ENCODE data around the gene HELT. TPM values are rescaled to one million over a fixed set of nuclear protein-coding genes. Genes with fewer than 3 reads are reported as not detected.
"Not testable (repeated sequence)": the region's sequence is repeated elsewhere in the genome, so short reads cannot be mapped to it uniquely, and the experiment has no call there.

Gene HELT, protein sequence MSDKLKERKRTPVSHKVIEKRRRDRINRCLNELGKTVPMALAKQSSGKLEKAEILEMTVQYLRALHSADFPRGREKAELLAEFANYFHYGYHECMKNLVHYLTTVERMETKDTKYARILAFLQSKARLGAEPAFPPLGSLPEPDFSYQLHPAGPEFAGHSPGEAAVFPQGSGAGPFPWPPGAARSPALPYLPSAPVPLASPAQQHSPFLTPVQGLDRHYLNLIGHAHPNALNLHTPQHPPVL
- total RNA-seq: not detected
- polyA plus RNA-seq (ENCODE audit: insufficient read length in 2 of 2): not detected
- long read RNA-seq, donor 1: 0 reads
- long read RNA-seq, donor 2: 0 reads
- long read RNA-seq, donor 3: 0 reads
- long read RNA-seq, donor 4: 0 reads

DNA sequence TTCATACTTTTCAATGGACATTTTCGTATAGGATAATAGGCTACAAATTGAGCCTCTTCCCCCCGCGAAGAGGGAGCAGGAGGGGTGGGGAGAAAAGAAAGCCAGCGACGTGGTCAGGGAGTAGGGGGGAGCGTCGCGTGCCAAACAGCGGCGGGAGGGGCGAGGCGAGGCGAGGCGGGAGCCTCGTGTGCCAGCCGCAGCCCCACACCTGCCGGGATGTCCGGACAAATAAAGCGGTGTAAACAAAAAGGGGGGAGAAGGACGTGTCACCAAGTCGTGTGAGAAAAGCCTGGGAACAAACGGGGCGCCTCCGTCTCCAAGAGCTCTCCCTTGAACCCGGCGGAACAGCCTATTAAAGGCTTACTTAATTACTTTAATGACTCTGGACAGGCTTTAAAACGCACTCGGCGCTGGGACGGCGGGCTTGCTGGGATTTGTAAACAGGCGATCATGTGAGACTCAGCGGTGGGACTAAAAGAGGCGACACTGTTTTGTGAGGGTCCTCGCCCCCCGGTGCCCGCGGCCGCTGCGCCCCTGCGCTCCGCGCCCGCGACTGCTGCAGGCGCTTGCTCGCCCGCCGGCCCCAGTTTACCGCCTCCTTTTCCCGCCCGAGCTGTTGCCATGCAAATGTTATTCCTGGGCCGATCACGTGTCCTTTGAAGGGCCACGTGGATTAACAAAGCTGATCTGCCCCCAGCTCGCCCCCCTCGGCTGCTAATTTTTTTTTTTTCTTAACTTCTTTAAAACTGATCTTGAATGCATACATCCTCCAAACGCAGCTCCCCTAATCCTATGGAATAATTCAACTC, at the start of gene HELT:
HELT (plus strand) TSS at position 527 of the 809 bp plus-strand sequence. CDS start 439 bp downstream, outside the sequence.
- H3K27ac ChIP-seq (ENCODE audit: low read depth, low read length): no peak within 1 kb of the TSS
- H3K9me3 ChIP-seq (ENCODE audit: control insufficient read depth, insufficient read depth, low read length): no peaks in the 10 kb centered on the region
- no peak within 1 kb of the TSS for H3K4me3 ChIP-seq (ENCODE audit: low read depth, low read length)
- H3K36me3 ChIP-seq (ENCODE audit: control insufficient read depth, insufficient read depth, low read length): no peaks in the 10 kb centered on the region
- DNase-seq (ENCODE audit: low read depth in 4 of 6, low spot score in 6 of 6): peak in 1 of 6 donors; percentile 22
- peaks cover 99% of the 10 kb centered on the region for H3K27me3 ChIP-seq (ENCODE audit: control insufficient read depth, insufficient read depth, low read length)
- peaks cover 38% of the 10 kb centered on the region for H3K4me1 ChIP-seq (ENCODE audit: control insufficient read depth, insufficient read depth, low read length)
- WGBS (ENCODE audit: insufficient coverage): under 1% methylated on average over 57 of the region's 58 CpGs

DNA sequence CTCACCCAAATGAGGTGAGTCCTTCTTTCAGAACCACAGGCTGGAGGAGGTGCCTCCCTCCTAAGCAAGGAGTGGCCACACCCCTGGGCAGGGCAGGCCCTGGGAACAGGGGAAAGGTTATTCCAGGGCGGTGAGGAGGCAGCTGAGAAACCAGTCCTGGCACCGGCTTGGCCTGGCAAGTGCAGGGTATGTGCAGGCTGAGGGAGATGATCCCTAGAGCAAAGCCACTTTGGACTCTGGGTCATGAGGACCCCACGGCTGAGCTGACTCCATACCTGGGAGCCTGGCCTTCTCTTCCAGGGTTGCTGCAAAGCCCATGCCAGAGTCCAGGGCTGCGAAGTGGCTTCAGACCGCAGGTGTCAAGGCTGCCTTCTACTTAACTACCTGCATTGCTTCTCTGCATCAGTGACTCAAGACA, 49.5 kb upstream of the HELT start:
- H3K9me3 ChIP-seq (ENCODE audit: control insufficient read depth, insufficient read depth, low read length): peaks cover 2% of the 10 kb centered on the region
- H3K4me3 ChIP-seq (ENCODE audit: low read depth, low read length): no peak overlapping the region
- no peaks in the 10 kb centered on the region for H3K27me3 ChIP-seq (ENCODE audit: control insufficient read depth, insufficient read depth, low read length)
- H3K36me3 ChIP-seq (ENCODE audit: control insufficient read depth, insufficient read depth, low read length): no peaks in the 10 kb centered on the region
- DNase-seq (ENCODE audit: low read depth in 4 of 6, low spot score in 6 of 6): no peak
- H3K4me1 ChIP-seq (ENCODE audit: control insufficient read depth, insufficient read depth, low read length): no peaks in the 10 kb centered on the region
- 86% methylated on average over 5 of the region's 5 CpGs for WGBS (ENCODE audit: insufficient coverage)
- no peak overlapping the region for H3K27ac ChIP-seq (ENCODE audit: low read depth, low read length)

DNA sequence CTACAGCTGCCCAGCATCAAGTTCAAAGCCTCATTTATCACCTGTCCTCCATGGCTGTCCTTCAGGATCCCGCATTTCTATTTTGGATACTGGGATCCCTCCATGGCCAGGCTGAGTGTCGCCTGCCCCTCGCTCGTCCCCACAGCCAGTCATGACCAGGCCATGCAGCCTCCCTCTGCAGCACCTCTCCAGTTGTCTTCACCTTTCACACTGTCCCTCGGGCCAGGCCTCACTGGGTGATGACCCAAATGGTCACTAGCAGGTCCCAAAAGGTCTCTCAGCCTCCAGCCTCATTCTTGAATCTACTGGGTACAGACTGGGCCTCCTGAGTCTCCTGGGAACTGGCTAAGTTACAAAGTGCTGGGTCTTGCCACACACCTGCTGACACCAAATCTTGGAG, 48.7 kb upstream of the HELT start:
- H3K27me3 ChIP-seq (ENCODE audit: control insufficient read depth, insufficient read depth, low read length): no peaks in the 10 kb centered on the region
- WGBS (ENCODE audit: insufficient coverage): 94% methylated on average over 4 of the region's 5 CpGs
- peaks cover 2% of the 10 kb centered on the region for H3K9me3 ChIP-seq (ENCODE audit: control insufficient read depth, insufficient read depth, low read length)
- DNase-seq (ENCODE audit: low read depth in 4 of 6, low spot score in 6 of 6): no peak
- no peak overlapping the region for H3K4me3 ChIP-seq (ENCODE audit: low read depth, low read length)
- H3K27ac ChIP-seq (ENCODE audit: low read depth, low read length): no peak overlapping the region
- no peaks in the 10 kb centered on the region for H3K36me3 ChIP-seq (ENCODE audit: control insufficient read depth, insufficient read depth, low read length)
- no peaks in the 10 kb centered on the region for H3K4me1 ChIP-seq (ENCODE audit: control insufficient read depth, insufficient read depth, low read length)

DNA sequence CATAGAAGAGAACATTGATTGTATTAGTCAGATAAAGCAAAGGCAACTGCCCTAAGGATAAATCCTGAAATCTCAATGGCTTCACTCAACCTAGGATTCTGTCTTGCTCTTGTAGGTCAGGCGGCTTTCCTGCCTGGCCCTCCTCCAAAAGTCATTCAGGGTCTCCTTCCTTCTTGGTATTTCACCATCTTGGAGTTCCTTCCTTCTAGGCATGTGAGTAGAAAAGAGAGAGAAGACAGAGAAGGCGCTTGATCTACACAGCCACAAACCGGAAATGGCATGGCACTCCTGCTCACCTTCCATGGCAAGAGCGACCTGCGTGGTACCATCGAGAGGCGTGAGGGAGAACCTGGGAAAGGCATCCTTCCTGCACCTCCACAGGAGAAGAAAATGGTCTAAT, 45.3 kb upstream of the HELT start:
- no peak overlapping the region for H3K27ac ChIP-seq (ENCODE audit: low read depth, low read length)
- H3K4me1 ChIP-seq (ENCODE audit: control insufficient read depth, insufficient read depth, low read length): no peaks in the 10 kb centered on the region
- 100% methylated on average over 5 of the region's 7 CpGs for WGBS (ENCODE audit: insufficient coverage)
- H3K27me3 ChIP-seq (ENCODE audit: control insufficient read depth, insufficient read depth, low read length): no peaks in the 10 kb centered on the region
- H3K36me3 ChIP-seq (ENCODE audit: control insufficient read depth, insufficient read depth, low read length): no peaks in the 10 kb centered on the region
- H3K4me3 ChIP-seq (ENCODE audit: low read depth, low read length): no peak overlapping the region
- no peak for DNase-seq (ENCODE audit: low read depth in 4 of 6, low spot score in 6 of 6)
- peaks cover 2% of the 10 kb centered on the region for H3K9me3 ChIP-seq (ENCODE audit: control insufficient read depth, insufficient read depth, low read length)

DNA sequence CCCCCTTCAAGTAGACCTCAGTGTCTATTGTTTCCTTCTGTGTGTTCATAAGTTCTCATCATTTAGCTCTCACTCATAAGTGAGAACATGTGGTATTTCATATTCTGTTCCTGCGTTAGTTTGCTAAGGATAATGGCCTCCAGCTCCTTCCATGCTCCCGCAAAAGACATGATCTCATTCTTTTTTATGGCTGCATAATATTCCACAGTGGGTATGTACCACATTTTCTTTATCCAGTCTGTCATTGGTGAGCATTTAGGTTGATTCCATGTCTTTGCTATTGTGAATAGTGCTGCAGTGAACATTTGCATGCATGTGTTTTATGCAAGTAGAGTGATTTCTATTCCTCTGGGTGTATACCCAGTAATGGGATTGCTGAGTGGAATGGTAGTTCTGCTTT, 41.9 kb upstream of the HELT start:
- H3K36me3 ChIP-seq (ENCODE audit: control insufficient read depth, insufficient read depth, low read length); H3K4me3 ChIP-seq (ENCODE audit: low read depth, low read length); DNase-seq (ENCODE audit: low read depth in 4 of 6, low spot score in 6 of 6); H3K27me3 ChIP-seq (ENCODE audit: control insufficient read depth, insufficient read depth, low read length); H3K27ac ChIP-seq (ENCODE audit: low read depth, low read length); H3K9me3 ChIP-seq (ENCODE audit: control insufficient read depth, insufficient read depth, low read length); H3K4me1 ChIP-seq (ENCODE audit: control insufficient read depth, insufficient read depth, low read length): not testable (repeated sequence)
- no CpG with 5 or more reads among the region's 2 CpGs for WGBS (ENCODE audit: insufficient coverage)

- H3K4me3 ChIP-seq (ENCODE audit: low read depth, low read length): no peak overlapping the region
- no peaks in the 10 kb centered on the region for H3K36me3 ChIP-seq (ENCODE audit: control insufficient read depth, insufficient read depth, low read length)
- no peaks in the 10 kb centered on the region for H3K9me3 ChIP-seq (ENCODE audit: control insufficient read depth, insufficient read depth, low read length)
- WGBS (ENCODE audit: insufficient coverage): 63% methylated on average over 1 of the region's 3 CpGs
- DNase-seq (ENCODE audit: low read depth in 4 of 6, low spot score in 6 of 6): no peak
- no peaks in the 10 kb centered on the region for H3K4me1 ChIP-seq (ENCODE audit: control insufficient read depth, insufficient read depth, low read length)
- no peaks in the 10 kb centered on the region for H3K27me3 ChIP-seq (ENCODE audit: control insufficient read depth, insufficient read depth, low read length)
- H3K27ac ChIP-seq (ENCODE audit: low read depth, low read length): no peak overlapping the region
These were observed 40.5 kb upstream of the HELT start for GRCh38 chr4:184977747-184978146.

DNA sequence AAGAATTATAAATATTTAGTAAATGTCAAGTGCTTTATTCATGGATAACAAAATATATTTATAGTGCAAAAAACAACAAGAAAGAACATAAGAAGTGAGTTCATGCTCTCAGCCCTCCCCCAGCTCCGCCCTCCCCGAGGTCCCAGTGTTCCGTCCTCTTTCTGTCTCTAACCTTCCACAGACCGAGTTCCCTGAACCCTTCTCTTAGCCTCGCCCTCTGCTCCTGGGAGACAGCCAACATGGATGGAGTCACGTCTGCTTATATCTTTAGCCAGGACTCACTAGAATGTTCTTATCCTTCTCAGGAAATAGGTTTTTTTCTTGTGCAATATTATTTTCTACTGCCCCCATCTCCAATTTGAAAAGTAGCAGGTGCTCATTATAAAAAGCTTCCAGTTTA, 40.1 kb upstream of the HELT start:
- H3K4me3 ChIP-seq (ENCODE audit: low read depth, low read length): no peak overlapping the region
- H3K27me3 ChIP-seq (ENCODE audit: control insufficient read depth, insufficient read depth, low read length): no peaks in the 10 kb centered on the region
- WGBS (ENCODE audit: insufficient coverage): 87% methylated on average over 5 of the region's 6 CpGs
- DNase-seq (ENCODE audit: low read depth in 4 of 6, low spot score in 6 of 6): no peak
- H3K36me3 ChIP-seq (ENCODE audit: control insufficient read depth, insufficient read depth, low read length): no peaks in the 10 kb centered on the region
- no peak overlapping the region for H3K27ac ChIP-seq (ENCODE audit: low read depth, low read length)
- peaks cover 4% of the 10 kb centered on the region for H3K4me1 ChIP-seq (ENCODE audit: control insufficient read depth, insufficient read depth, low read length)
- no peaks in the 10 kb centered on the region for H3K9me3 ChIP-seq (ENCODE audit: control insufficient read depth, insufficient read depth, low read length)

DNA sequence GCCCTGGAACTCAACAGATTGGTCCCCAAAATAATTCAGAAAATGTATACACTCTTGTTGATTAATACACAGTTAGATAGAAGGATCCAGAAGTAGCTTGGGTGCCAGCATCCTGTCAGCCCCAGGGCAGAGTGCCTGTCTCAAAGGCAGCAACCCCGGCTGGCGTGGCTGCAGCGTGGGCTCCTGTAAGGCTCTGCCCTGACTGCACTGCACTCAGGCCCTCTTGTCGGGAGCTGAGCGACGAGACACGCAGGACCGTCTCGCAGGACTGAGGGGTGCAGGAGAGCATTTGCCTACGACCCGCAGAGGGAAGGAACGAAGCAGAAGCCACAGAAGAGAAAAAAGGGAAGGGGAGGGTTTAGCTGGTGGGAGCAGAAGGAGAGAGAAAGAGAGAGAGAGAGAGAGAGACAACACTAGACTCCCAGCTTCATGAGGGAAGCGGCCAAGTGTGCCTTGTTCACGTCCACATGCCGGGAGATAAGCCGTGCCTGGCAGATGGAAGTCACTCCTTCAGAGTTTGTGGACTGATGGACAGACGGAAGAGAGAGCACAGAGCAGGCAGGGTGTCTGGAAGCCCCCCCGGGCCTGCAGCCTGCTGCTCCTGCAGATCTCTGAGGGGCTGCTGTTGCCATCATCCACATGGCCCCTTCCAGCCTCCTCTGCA, 38.7 kb upstream of the HELT start:
- Histone ChIP-seq H3K27ac (ENCODE audit: low read depth, low read length) (no peak overlapping the region), H3K27me3 (ENCODE audit: control insufficient read depth, insufficient read depth, low read length) (no peaks in the 10 kb centered on the region), H3K9me3 (ENCODE audit: control insufficient read depth, insufficient read depth, low read length) (no peaks in the 10 kb centered on the region), H3K36me3 (ENCODE audit: control insufficient read depth, insufficient read depth, low read length) (no peaks in the 10 kb centered on the region), H3K4me3 (ENCODE audit: low read depth, low read length) (no peak overlapping the region), H3K4me1 (ENCODE audit: control insufficient read depth, insufficient read depth, low read length) (peaks cover 11% of the 10 kb centered on the region)
- 78% methylated on average over 18 of the region's 18 CpGs for WGBS (ENCODE audit: insufficient coverage)
- DNase-seq (ENCODE audit: low read depth in 4 of 6, low spot score in 6 of 6): no peak

DNA sequence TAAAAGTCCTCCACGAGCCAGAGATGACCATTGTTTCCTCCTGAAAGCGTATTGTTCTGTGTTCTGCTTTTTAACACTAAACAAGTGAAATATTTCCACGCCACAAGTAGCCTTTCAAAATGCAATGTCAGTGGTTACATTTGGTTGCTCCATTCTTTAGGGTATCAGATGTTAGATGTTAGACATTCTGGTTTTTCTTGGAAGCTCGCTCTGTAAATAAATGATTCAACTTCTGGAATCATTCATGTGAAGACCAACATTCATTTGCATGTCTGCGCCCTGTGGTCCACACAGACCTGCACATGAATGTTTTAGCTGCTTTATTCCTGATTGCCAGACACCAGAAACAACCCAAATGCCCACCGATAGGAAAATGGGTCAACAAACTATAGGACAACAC, 38.0 kb upstream of the HELT start:
- 88% methylated on average over 2 of the region's 6 CpGs for WGBS (ENCODE audit: insufficient coverage)
- Histone ChIP-seq H3K9me3 (ENCODE audit: control insufficient read depth, insufficient read depth, low read length) (no peaks in the 10 kb centered on the region), H3K4me1 (ENCODE audit: control insufficient read depth, insufficient read depth, low read length) (peaks cover 11% of the 10 kb centered on the region), H3K36me3 (ENCODE audit: control insufficient read depth, insufficient read depth, low read length) (no peaks in the 10 kb centered on the region), H3K4me3 (ENCODE audit: low read depth, low read length) (no peak overlapping the region), H3K27ac (ENCODE audit: low read depth, low read length) (no peak overlapping the region), H3K27me3 (ENCODE audit: control insufficient read depth, insufficient read depth, low read length) (no peaks in the 10 kb centered on the region)
- DNase-seq (ENCODE audit: low read depth in 4 of 6, low spot score in 6 of 6): no peak

All from spinal cord (tissue), 10 donors.